ENCODE data around the gene ARPC1A.

DNA sequence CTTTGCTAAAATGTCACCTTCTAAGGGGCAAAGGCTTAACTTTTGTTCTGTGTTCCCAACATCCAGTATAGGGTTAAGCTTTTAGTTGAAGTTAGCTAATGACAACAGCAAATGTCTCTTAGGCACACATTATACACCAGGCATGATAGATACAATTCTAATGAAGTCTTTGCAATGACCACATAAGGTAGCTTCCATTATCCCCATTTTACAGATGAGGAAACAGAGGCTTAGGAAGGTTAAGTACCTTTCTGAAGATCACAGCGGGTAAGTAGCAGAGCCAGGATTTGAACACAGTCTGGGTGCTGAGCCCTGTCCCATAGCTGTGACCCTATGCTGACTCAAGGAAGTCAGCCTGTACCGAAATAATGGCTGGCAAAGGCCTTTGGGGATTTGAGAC, 84.9 kb downstream of the ARPC1A start:
- TF ChIP-seq ELF4 (IDR thresholded peaks at IDR 0.05) (no peak), ZNF384 (IDR thresholded peaks at IDR 0.05) (no peak), L3MBTL2 (conservative IDR thresholded peaks at IDR 0.05) (no peak)

Measured in HEK293T (cell line).